Nephron progenitor cell (in vitro differentiated cells): ENCODE measurements around the gene OCRL.

Source experiments
- DNase-seq: peaks from one replicate; pipeline ENCODE4 v3.0.0; 2021
- H3K27ac Mint-ChIP-seq: 2 replicates; pipeline ENCODE4 v1.8.0; 2021; ENCODE audit warnings: mild to moderate bottlenecking, moderate library complexity, mixed read lengths
- H3K27me3 Mint-ChIP-seq: 2 replicates; pipeline ENCODE4 v1.8.0; 2021; ENCODE audit warnings: mild to moderate bottlenecking, low read depth, mixed read lengths; ENCODE audit not compliant: poor library complexity
- H3K36me3 Mint-ChIP-seq: 2 replicates; pipeline ENCODE4 v1.8.0; 2021; ENCODE audit warnings: low read depth, mixed read lengths
- H3K4me1 Mint-ChIP-seq: 2 replicates; pipeline ENCODE4 v1.8.0; 2021; ENCODE audit warnings: mixed read lengths
- H3K4me3 Mint-ChIP-seq: 2 replicates; pipeline ENCODE4 v1.8.0; 2021; ENCODE audit warnings: mild to moderate bottlenecking, moderate library complexity, mixed read lengths
- H3K9me3 Mint-ChIP-seq: 2 replicates; pipeline ENCODE4 v1.8.0; 2021; ENCODE audit warnings: mild to moderate bottlenecking, moderate library complexity, mixed read lengths
- CTCF ChIP-seq: fragments of 200-600 bp; sonication (generic); IDR thresholded peaks from 2 replicates; pipeline ENCODE4 v1.5.0; 2021; ENCODE audit warnings: antibody characterized with exemption

The OCRL gene

GRCh38 chrX:129525896-129526295, 14.2 kb upstream of the OCRL start:
- Mint-ChIP-seq H3K27ac (no peak overlapping the region), H3K4me3 (no peak overlapping the region), H3K9me3 (peaks cover 3% of the 10 kb centered on the region), H3K36me3 (peaks cover 3% of the 10 kb centered on the region), H3K27me3 (peaks cover 4% of the 10 kb centered on the region), H3K4me1 (peaks cover 9% of the 10 kb centered on the region)
- no peak for DNase-seq
- no peak for TF ChIP-seq CTCF

DNA sequence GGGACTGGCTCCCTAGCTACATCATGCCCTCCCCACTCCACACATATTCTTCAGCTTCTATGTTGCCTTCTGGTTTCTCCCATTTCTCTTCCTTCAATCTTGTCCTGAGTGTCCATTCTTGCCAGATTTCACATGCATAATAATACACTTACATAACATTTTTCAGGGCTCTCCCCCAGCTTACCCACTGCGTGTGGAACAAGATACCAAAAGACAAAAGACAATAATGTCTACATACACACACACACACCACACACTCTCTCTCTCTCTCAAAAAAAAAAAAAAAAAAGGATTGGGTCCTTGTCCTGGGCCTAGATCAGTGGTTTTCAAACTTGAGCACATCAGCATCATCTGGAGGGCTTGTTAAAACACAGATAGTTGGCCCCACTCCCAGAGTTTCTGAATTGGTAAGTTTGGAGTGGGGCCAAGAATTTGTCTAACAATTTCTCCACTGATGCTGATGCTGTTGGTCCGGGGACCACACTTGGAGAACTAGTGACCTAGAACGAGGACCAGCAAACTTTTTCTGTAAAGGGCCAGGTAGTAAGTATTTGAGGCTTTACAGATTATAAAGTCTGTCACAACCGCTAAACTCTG, 10.3 kb upstream of the OCRL start:
- no peak for DNase-seq
- Mint-ChIP-seq H3K27ac (no peak overlapping the region), H3K27me3 (peaks cover 12% of the 10 kb centered on the region), H3K36me3 (no peaks in the 10 kb centered on the region), H3K4me1 (no peaks in the 10 kb centered on the region), H3K9me3 (no peaks in the 10 kb centered on the region), H3K4me3 (no peak overlapping the region)
- no peak for TF ChIP-seq CTCF

GRCh38 chrX:129530410-129530809, 9.6 kb upstream of the OCRL start:
- Mint-ChIP-seq H3K27me3 (peaks cover 12% of the 10 kb centered on the region), H3K27ac (no peak overlapping the region), H3K9me3 (no peaks in the 10 kb centered on the region), H3K4me3 (no peak overlapping the region), H3K4me1 (no peaks in the 10 kb centered on the region), H3K36me3 (no peaks in the 10 kb centered on the region)
- no peak for DNase-seq
- no peak for TF ChIP-seq CTCF

DNA sequence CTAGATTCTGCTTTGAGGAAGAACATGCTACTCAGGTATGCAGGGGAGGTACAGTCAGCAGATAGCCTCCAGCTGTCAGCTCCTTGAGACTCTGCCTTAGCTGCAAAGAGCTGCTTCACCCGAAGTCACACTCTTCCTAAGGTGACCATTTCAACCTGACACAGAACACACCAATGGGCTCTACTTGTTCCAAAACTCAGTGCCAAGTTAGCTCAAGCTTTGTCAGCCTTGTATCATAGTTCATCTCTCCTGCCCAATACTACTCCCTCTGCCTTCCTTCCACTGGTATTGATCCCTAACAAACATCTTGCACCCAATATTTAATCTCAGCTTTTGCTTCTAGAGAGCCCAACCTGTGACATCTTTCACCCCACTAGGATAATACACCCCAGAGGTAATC, 8.9 kb upstream of the OCRL start:
- H3K4me3 Mint-ChIP-seq, result no peak overlapping the region
- no peak for DNase-seq
- H3K27ac Mint-ChIP-seq, result no peak overlapping the region
- peaks cover 12% of the 10 kb centered on the region for H3K27me3 Mint-ChIP-seq
- H3K36me3 Mint-ChIP-seq, result no peaks in the 10 kb centered on the region
- TF ChIP-seq CTCF, result no peak
- no peaks in the 10 kb centered on the region for H3K9me3 Mint-ChIP-seq
- H3K4me1 Mint-ChIP-seq, result no peaks in the 10 kb centered on the region

DNA sequence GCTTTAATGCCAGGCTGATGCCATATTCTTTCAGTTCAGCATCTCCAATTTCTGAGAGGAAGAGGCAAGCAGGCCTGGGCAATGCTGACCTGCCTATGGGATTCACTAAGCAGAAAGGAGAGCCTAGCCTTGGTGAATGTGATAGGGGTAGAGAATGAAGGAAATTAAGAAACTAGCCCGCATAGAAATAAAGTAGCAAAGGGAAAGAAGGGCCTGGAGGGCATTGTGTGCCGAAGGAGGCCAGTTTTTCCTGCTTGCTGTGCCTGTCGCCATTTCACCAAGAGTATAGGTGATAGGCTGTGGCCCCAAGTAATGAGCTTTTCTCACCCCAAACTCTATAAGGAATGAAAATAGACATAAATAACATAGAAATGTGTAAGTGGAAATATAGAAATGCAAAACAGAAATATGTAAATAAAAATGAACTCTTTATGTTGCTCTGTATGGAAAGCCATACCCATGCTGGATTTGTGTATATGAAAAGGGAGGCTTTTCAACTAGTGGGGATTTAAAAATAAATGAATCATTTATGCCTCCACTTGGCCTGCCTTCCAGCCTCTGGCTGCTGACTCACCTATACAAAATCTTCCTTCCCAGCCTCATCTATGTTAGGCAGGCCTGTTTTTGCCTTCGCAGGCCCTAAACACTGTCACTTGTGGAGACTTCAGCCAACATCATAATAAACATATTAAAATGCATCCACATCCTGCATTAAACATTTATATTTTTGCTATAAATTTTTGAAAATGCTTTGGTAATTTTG, 5.1 kb upstream of the OCRL start:
- H3K9me3 Mint-ChIP-seq, result no peaks in the 10 kb centered on the region
- DNase-seq, result no peak

More for the DNA sequence above, 5.1 kb upstream of the OCRL start:
- H3K36me3 Mint-ChIP-seq, result no peaks in the 10 kb centered on the region
- TF ChIP-seq CTCF, result no peak
- no peak overlapping the region for H3K4me3 Mint-ChIP-seq
- peaks cover 7% of the 10 kb centered on the region for H3K4me1 Mint-ChIP-seq
- H3K27me3 Mint-ChIP-seq, result peaks cover 8% of the 10 kb centered on the region
- no peak overlapping the region for H3K27ac Mint-ChIP-seq
